B cell (primary cell): ENCODE data around the gene NOD2. TPM values are rescaled to one million over a fixed set of nuclear protein-coding genes. Genes with fewer than 3 reads are reported as not detected.
A peak's percentile ranks its signal among the peaks of the same experiment; 100 is the strongest.

ENCODE experiments used
- ATAC-seq: fragments of 200-7000 bp; cut with Tn5 transposase; one replicate; pipeline ENCODE4 v1.10.0; 2021; ENCODE audit warnings: low read depth, mild to moderate bottlenecking, moderate number of reproducible peaks, moderate library complexity
- CTCF ChIA-PET: fragments of 350-600 bp; sonication (Branson Sonifier 250); formaldehyde crosslinking; loops from one replicate; lab custom pipeline; 2021; ENCODE audit warnings: antibody characterized with exemption, inconsistent platforms; lab: Charles Lee
- POLR2A ChIA-PET: fragments of 350-600 bp; sonication (Branson Sonifier 250); formaldehyde crosslinking; loops from one replicate; lab custom pipeline; 2021; ENCODE audit warnings: antibody characterized with exemption; lab: Charles Lee
- DNase-seq: peaks from one replicate; pipeline ENCODE4 v3.0.0; 2013
- H2AFZ ChIP-seq: 2 replicates; pipeline ENCODE4 v1.6.1; 2012; ENCODE audit warnings: mild to moderate bottlenecking, low read depth, low read length; ENCODE audit not compliant: insufficient read depth, poor library complexity, severe bottlenecking
- H3K27ac ChIP-seq, 2 donors: 1 replicate in 1 of 2; 2 replicates in 1 of 2; pipeline ENCODE4 v1.5.1; 2012 to 2013; ENCODE audit warnings: low read length in 2 of 2, mild to moderate bottlenecking in 2 of 2, moderate library complexity in 1 of 2
- H3K27me3 ChIP-seq, 4 experiments: fragments of 200-600 bp in 1 of 4; sonication (generic) in 1 of 4; replicated peaks in 1 of 4; 1 replicate in 2 of 4; 2 replicates in 2 of 4; pipeline versions ENCODE4 v1.6.1 to v1.7.0; 2013 to 2016; ENCODE audit warnings: low read length in 3 of 4, mild to moderate bottlenecking in 2 of 4, mixed read lengths in 1 of 4, moderate library complexity in 1 of 4; ENCODE audit not compliant: insufficient read depth in 4 of 4, control insufficient read depth in 3 of 4; ENCODE audit errors: control extremely low read depth in 1 of 4
- H3K36me3 ChIP-seq, 2 experiments: replicated peaks in 1 of 2; 1 replicate in 1 of 2; 2 replicates in 1 of 2; pipeline versions ENCODE4 v1.6.1 to v1.7.1; 2013; ENCODE audit warnings: low read length in 1 of 2; ENCODE audit not compliant: insufficient read depth in 2 of 2, control insufficient read depth in 1 of 2; ENCODE audit errors: control extremely low read depth in 1 of 2, extremely low read depth in 1 of 2
- H3K4me1 ChIP-seq, 2 donors: fragments of 200-600 bp in 1 of 2; sonication (generic) in 1 of 2; 1 replicate in 1 of 2; 2 replicates in 1 of 2; pipeline versions ENCODE4 v1.5.1 to v1.6.1; 2013 to 2017; ENCODE audit warnings: low read length in 2 of 2; ENCODE audit not compliant: control insufficient read depth in 2 of 2, insufficient read depth in 2 of 2
- H3K4me2 ChIP-seq: replicated peaks from 2 replicates; pipeline ENCODE3; 2012; ENCODE audit warnings: mild to moderate bottlenecking, low read depth, low read length; ENCODE audit not compliant: poor library complexity, severe bottlenecking
- H3K4me3 ChIP-seq, 5 experiments: fragments of 200-600 bp in 1 of 5; sonication (generic) in 1 of 5; 1 replicate in 3 of 5; 2 replicates in 2 of 5; pipeline versions ENCODE4 v1.5.1 to v1.7.0; 2011 to 2016; ENCODE audit warnings: low read length in 4 of 5, mild to moderate bottlenecking in 4 of 5, low read depth in 2 of 5, control low read depth in 1 of 5, moderate library complexity in 1 of 5; ENCODE audit not compliant: insufficient read depth in 1 of 5; ENCODE audit errors: control extremely low read depth in 1 of 5, extremely low read depth in 1 of 5
- H3K79me2 ChIP-seq: fragments of 200-600 bp; sonication (generic); one replicate; pipeline ENCODE4 v1.6.0; 2016; ENCODE audit warnings: low read length; ENCODE audit not compliant: control insufficient read depth, insufficient read depth
- H3K9ac ChIP-seq: fragments of 200-600 bp; sonication (generic); 2 replicates; pipeline ENCODE4 v1.6.1; 2017; ENCODE audit warnings: mild to moderate bottlenecking, low read length, moderate library complexity
- H3K9me3 ChIP-seq, 3 donors: one replicate each; pipeline versions ENCODE4 v1.6.1 to v1.7.1; 2013; ENCODE audit warnings: low read length in 2 of 3; ENCODE audit not compliant: control insufficient read depth in 2 of 3, insufficient read depth in 1 of 3; ENCODE audit errors: control extremely low read depth in 1 of 3
- H4K20me1 ChIP-seq: 2 replicates; pipeline ENCODE4 v1.6.0; 2012; ENCODE audit warnings: mild to moderate bottlenecking, low read length; ENCODE audit not compliant: insufficient read depth, control insufficient read depth, poor library complexity, severe bottlenecking
- H3K27ac Mint-ChIP-seq: one replicate; pipeline ENCODE4 v1.8.0; 2021; ENCODE audit warnings: mixed read lengths
- H3K27me3 Mint-ChIP-seq: one replicate; pipeline ENCODE4 v1.8.0; 2021; ENCODE audit warnings: mixed read lengths
- H3K4me1 Mint-ChIP-seq: one replicate; pipeline ENCODE4 v1.8.0; 2021; ENCODE audit warnings: mixed read lengths
- H3K4me3 Mint-ChIP-seq: one replicate; pipeline ENCODE4 v1.8.0; 2021; ENCODE audit warnings: mixed read lengths
- H3K9me3 Mint-ChIP-seq: one replicate; pipeline ENCODE4 v1.8.0; 2022; ENCODE audit warnings: mixed read lengths; ENCODE audit not compliant: insufficient read depth
- EZH2 ChIP-seq: IDR thresholded peaks from 2 replicates; pipeline ENCODE4 v1.6.1; 2012; ENCODE audit warnings: borderline replicate concordance, low read depth, mild to moderate bottlenecking, moderate library complexity, low read length; ENCODE audit not compliant: insufficient read depth, poor library complexity, severe bottlenecking
- WGBS: methylation state at CpG from one replicate; pipeline ENCODE4 v1.1.5; 2013; ENCODE audit warnings: missing lambda C conversion rate; ENCODE audit not compliant: insufficient coverage; 5-methylcytosine and 5-hydroxymethylcytosine counted together
- intact Hi-C: fragments of 100-400 bp; cut with micrococcal nuclease; formaldehyde crosslinking; loops from one replicate; pipeline ENCODE4 v1.10.0; 2022
- polyA plus RNA-seq: library from polyadenylated mRNA; depleted of rRNA; stranded (reverse); fragments of >200 nt; gene quantifications from 2 replicates; pipeline ENCODE4 v1.2.3, GENCODE V29; 2012
- total RNA-seq, 2 donors: library from RNA; stranded (reverse); fragments of 120-200 nt in 1 of 2; gene quantifications; 1 replicate in 1 of 2; 2 replicates in 1 of 2; pipeline versions ENCODE4 v1.2.3 to v1.2.4, GENCODE V29; 2013 to 2022
- TF ChIP-seq, protein P1 (sequence below): fragments of 200-600 bp; IDR thresholded peaks from one replicate; pipeline ENCODE4 v1.8.0; 2022; ENCODE audit warnings: antibody characterized with exemption, mild to moderate bottlenecking

NOD2 gene
- total and polyA plus RNA-seq, 2 donors (not counting 1 experiment from before 2014, with no cell fraction given): 1.2 to 1.8 TPM

- Mint-ChIP-seq H3K9me3 (no peaks in the 10 kb centered on the region), H3K4me3 (peak overlapping the region; percentile 93), H3K27me3 (no peaks in the 10 kb centered on the region), H3K27ac (peak overlapping the region; percentile 98), H3K4me1 (peaks cover 56% of the 10 kb centered on the region)
- DNase-seq: no peak
- ATAC-seq: no peak
- peaks cover 20% of the 10 kb centered on the region for H4K20me1 ChIP-seq
- peak overlapping the region; percentile 93 for H3K4me2 ChIP-seq
- H3K27me3 ChIP-seq: no peaks in the 10 kb centered on the region
- peaks cover 3 to 53% of the 10 kb centered on the region in 2 experiments for H3K36me3 ChIP-seq
- ChIA-PET POLR2A (interaction anchor here (1.3 kb wide), 1 partner anchor 64 kb away, joined by 3 read pairs; no protein-coding TSS in a partner anchor), CTCF (interaction anchor here (0.7 to 12.4 kb wide), 5 partner anchors 7 to 310 kb away, joined by 3 to 154 read pairs (median 22); partner anchors contain the start of gene BRD7)
- 95% methylated on average over 12 of the region's 14 CpGs for WGBS
- peaks cover 0 to 3% (median 0%) of the 10 kb centered on the region in 3 donors for H3K9me3 ChIP-seq
- H3K9ac ChIP-seq: no peak overlapping the region
- H3K4me3 ChIP-seq: no peak overlapping the region
- peaks cover 55% of the 10 kb centered on the region for H3K79me2 ChIP-seq
- TF ChIP-seq EZH2: no peak
- TF ChIP-seq, protein P1, sequence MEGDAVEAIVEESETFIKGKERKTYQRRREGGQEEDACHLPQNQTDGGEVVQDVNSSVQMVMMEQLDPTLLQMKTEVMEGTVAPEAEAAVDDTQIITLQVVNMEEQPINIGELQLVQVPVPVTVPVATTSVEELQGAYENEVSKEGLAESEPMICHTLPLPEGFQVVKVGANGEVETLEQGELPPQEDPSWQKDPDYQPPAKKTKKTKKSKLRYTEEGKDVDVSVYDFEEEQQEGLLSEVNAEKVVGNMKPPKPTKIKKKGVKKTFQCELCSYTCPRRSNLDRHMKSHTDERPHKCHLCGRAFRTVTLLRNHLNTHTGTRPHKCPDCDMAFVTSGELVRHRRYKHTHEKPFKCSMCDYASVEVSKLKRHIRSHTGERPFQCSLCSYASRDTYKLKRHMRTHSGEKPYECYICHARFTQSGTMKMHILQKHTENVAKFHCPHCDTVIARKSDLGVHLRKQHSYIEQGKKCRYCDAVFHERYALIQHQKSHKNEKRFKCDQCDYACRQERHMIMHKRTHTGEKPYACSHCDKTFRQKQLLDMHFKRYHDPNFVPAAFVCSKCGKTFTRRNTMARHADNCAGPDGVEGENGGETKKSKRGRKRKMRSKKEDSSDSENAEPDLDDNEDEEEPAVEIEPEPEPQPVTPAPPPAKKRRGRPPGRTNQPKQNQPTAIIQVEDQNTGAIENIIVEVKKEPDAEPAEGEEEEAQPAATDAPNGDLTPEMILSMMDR: no peak
- intact Hi-C loops: no loop called here
- peak overlapping the region in 1 of 2 donors; percentile 95 for H3K27ac ChIP-seq
- H2AFZ ChIP-seq: no peak overlapping the region
- peaks cover 56 to 57% of the 10 kb centered on the region in 2 donors for H3K4me1 ChIP-seq
Measured at GRCh38 chr16:50679266-50679665, 14.1 kb upstream of the NOD2 start.
